Bladder microvascular endothelial cell (primary cell): Measurements from ENCODE around the gene KCNIP4. TPM values are rescaled to one million over a fixed set of nuclear protein-coding genes. Genes with fewer than 3 reads are reported as not detected.

Source experiments
- total RNA-seq: library from RNA; depleted of rRNA; stranded (reverse); fragments of >200 nt; gene quantifications from 2 replicates; pipeline ENCODE4 v1.2.3, GENCODE V29; 2014

Gene KCNIP4
- total RNA-seq, result not detected in 2 replicates

GRCh38 chr4:21948347-21949072 is at the start of gene KCNIP4:
Gene KCNIP4 (minus strand): TSS chr4:21948772.

GRCh38 chr4:20700007-20700761 is 1248.4 kb downstream of the KCNIP4 start, which contains the start of gene PACRGL:
Gene PACRGL (plus strand): TSS chr4:20700458. CDS start chr4:20704482, 4,024 bp downstream.

